SIG-M5 treated with dmso at 0.1 percent for 504 hours (cell line): ENCODE measurements around the gene ITFG1.

Experiments
- DNase-seq: peaks from one replicate; lab custom pipeline; 2025; ENCODE audit not compliant: unreplicated experiment; lab: John Stamatoyannopoulos, UW

ITFG1 gene

GRCh38 chr16:47125757-47126156 lies 335.1 kb downstream of the ITFG1 start:
- no peak for DNase-seq

- DNase-seq: no peak
Measured at GRCh38 chr16:47113130-47113529, 347.7 kb downstream of the ITFG1 start.

GRCh38 chr16:47110939-47111338 lies 349.9 kb downstream of the ITFG1 start:
- DNase-seq: no peak

GRCh38 chr16:47109361-47109760 lies 351.5 kb downstream of the ITFG1 start:
- no peak for DNase-seq
